IMR-90 (cell line): ENCODE results near the gene OPALIN. TPM values are rescaled to one million over a fixed set of nuclear protein-coding genes. Genes with fewer than 3 reads are reported as not detected.

Experiments
- ATAC-seq: fragments of 200-7000 bp; cut with Tn5 transposase; 2 replicates; pipeline ENCODE4 v1.9.1; 2020; ENCODE audit warnings: low read depth, mild to moderate bottlenecking, moderate library complexity
- BruUV-seq: library from RNA; stranded (reverse); fragments of 400-500 nt; replicated peaks from 2 replicates; lab custom pipeline; 2021; lab: Mats Ljungman, UMichigan
- CTCF ChIA-PET: fragments of 300-600 bp; formaldehyde crosslinking; extraction: SDS; loops from one replicate; lab custom pipeline; 2021; ENCODE audit warnings: antibody characterized with exemption; lab: Yijun Ruan, JAX
- POLR2A ChIA-PET: fragments of 300-600 bp; sonication (Branson Sonifier 250); formaldehyde crosslinking; loops from one replicate; lab custom pipeline; 2022; ENCODE audit warnings: antibody characterized with exemption; ENCODE audit not compliant: unreplicated experiment; lab: Charles Lee
- DNase-seq: peaks from one replicate; pipeline ENCODE4 v3.0.0; 2013
- H2AFZ ChIP-seq: replicated peaks from 2 replicates; pipeline ENCODE3; 2013; ENCODE audit warnings: low read length, mild to moderate bottlenecking; ENCODE audit not compliant: poor library complexity
- H2AK5ac ChIP-seq: 2 replicates; pipeline ENCODE4 v1.6.1; 2013; ENCODE audit warnings: low read depth, low read length, inconsistent platforms
- H2AK9ac ChIP-seq: replicated peaks from 2 replicates; pipeline ENCODE3; 2013; ENCODE audit warnings: mild to moderate bottlenecking, low read depth, low read length, moderate library complexity; ENCODE audit not compliant: poor library complexity
- H2BK120ac ChIP-seq: 2 replicates; pipeline ENCODE4 v1.6.1; 2013; ENCODE audit warnings: low read depth, low read length, inconsistent platforms
- H2BK15ac ChIP-seq: 3 replicates; pipeline ENCODE4 v1.6.1; 2013; ENCODE audit warnings: low read depth, low read length, inconsistent platforms
- H2BK20ac ChIP-seq: 2 replicates; pipeline ENCODE4 v1.6.1; 2013; ENCODE audit warnings: low read depth, mild to moderate bottlenecking, inconsistent platforms, low read length, moderate library complexity
- H2BK5ac ChIP-seq: 2 replicates; pipeline ENCODE4 v1.6.1; 2013; ENCODE audit warnings: mild to moderate bottlenecking, low read depth, low read length, inconsistent platforms; ENCODE audit not compliant: poor library complexity, severe bottlenecking
- H3K14ac ChIP-seq: replicated peaks from 2 replicates; pipeline ENCODE4 v1.6.1; 2013; ENCODE audit warnings: low read depth, low read length, inconsistent platforms
- H3K18ac ChIP-seq: 2 replicates; pipeline ENCODE4 v1.6.1; 2013; ENCODE audit warnings: low read depth, low read length, control low read depth
- H3K23ac ChIP-seq: 2 replicates; pipeline ENCODE4 v1.6.1; 2013; ENCODE audit warnings: low read depth, low read length, inconsistent platforms
- H3K27ac ChIP-seq: 2 replicates; pipeline ENCODE4 v1.5.1; 2013; ENCODE audit warnings: mild to moderate bottlenecking, control low read depth, low read length; ENCODE audit not compliant: insufficient read depth
- H3K27me3 ChIP-seq: 2 replicates; pipeline ENCODE4 v1.6.1; 2013; ENCODE audit warnings: low read length; ENCODE audit not compliant: control insufficient read depth, insufficient read depth
- H3K36me3 ChIP-seq: 2 replicates; pipeline ENCODE4 v1.6.1; 2013; ENCODE audit warnings: low read length, mixed read lengths; ENCODE audit not compliant: control insufficient read depth, insufficient read depth
- H3K4ac ChIP-seq: 2 replicates; pipeline ENCODE4 v1.6.1; 2013; ENCODE audit warnings: low read depth, low read length, inconsistent platforms
- H3K4me1 ChIP-seq: 2 replicates; pipeline ENCODE4 v1.6.1; 2013; ENCODE audit warnings: low read length, mixed read lengths; ENCODE audit not compliant: control insufficient read depth, insufficient read depth
- H3K4me2 ChIP-seq: 2 replicates; pipeline ENCODE4 v1.6.1; 2013; ENCODE audit warnings: low read depth, mild to moderate bottlenecking, control low read depth, low read length, moderate library complexity
- H3K4me3 ChIP-seq: 2 replicates; pipeline ENCODE4 v1.5.1; 2013; ENCODE audit warnings: low read depth, mild to moderate bottlenecking, control low read depth, low read length, moderate library complexity; ENCODE audit not compliant: insufficient read depth
- H3K56ac ChIP-seq: 2 replicates; pipeline ENCODE4 v1.6.1; 2013; ENCODE audit warnings: low read length, inconsistent platforms; ENCODE audit not compliant: insufficient read depth; ENCODE audit errors: extremely low read depth
- H3K79me1 ChIP-seq, 2 experiments: 2 replicates each; pipeline ENCODE4 v1.6.1; 2013; ENCODE audit warnings: low read length in 2 of 2, inconsistent platforms in 1 of 2, low read depth in 1 of 2
- H3K9ac ChIP-seq: 2 replicates; pipeline ENCODE4 v1.6.1; 2013; ENCODE audit warnings: low read depth, low read length, control low read depth
- H3K9me1 ChIP-seq: 2 replicates; pipeline ENCODE4 v1.6.1; 2013; ENCODE audit warnings: low read length, inconsistent platforms; ENCODE audit not compliant: insufficient read depth
- H3K9me3 ChIP-seq: 2 replicates; pipeline ENCODE4 v1.6.1; 2013; ENCODE audit warnings: low read length; ENCODE audit not compliant: control insufficient read depth, insufficient read depth
- H4K20me1 ChIP-seq: 2 replicates; pipeline ENCODE4 v1.6.1; 2013; ENCODE audit warnings: low read length, inconsistent platforms; ENCODE audit not compliant: insufficient read depth
- H4K5ac ChIP-seq: 2 replicates; pipeline ENCODE4 v1.6.1; 2013; ENCODE audit warnings: mild to moderate bottlenecking, low read depth, low read length, control low read depth
- H4K8ac ChIP-seq, 2 experiments: 2 replicates each; pipeline ENCODE4 v1.6.1; 2013; ENCODE audit warnings: low read depth in 2 of 2, low read length in 2 of 2, control low read depth in 1 of 2, inconsistent platforms in 1 of 2
- H4K91ac ChIP-seq: 2 replicates; pipeline ENCODE4 v1.6.1; 2013; ENCODE audit warnings: low read depth, low read length, inconsistent platforms; ENCODE audit not compliant: insufficient read depth
- BHLHE40 ChIP-seq: fragments of 150-350 bp; IDR thresholded peaks from 2 replicates; pipeline ENCODE4 v1.6.1; 2016; ENCODE audit warnings: mild to moderate bottlenecking, low read depth, low read length
- CEBPB ChIP-seq: IDR thresholded peaks from 2 replicates; pipeline ENCODE4 v1.6.1; 2012; ENCODE audit warnings: low read depth, low read length, improper control_type of control experiment
- CHD1 ChIP-seq: IDR thresholded peaks from 2 replicates; pipeline ENCODE4 v1.6.1; 2012; ENCODE audit warnings: low read depth, low read length, improper control_type of control experiment
- CTCF ChIP-seq: conservative IDR thresholded peaks from 2 replicates; pipeline ENCODE4 v1.5.1; 2012; ENCODE audit warnings: mild to moderate bottlenecking, low read depth, low read length, improper control_type of control experiment
- ELK1 ChIP-seq: fragments of 150-350 bp; IDR thresholded peaks from 2 replicates; pipeline ENCODE4 v1.6.1; 2016; ENCODE audit warnings: low read depth, mild to moderate bottlenecking, low read length, moderate library complexity, borderline replicate concordance
- FOS ChIP-seq: fragments of 150-350 bp; IDR thresholded peaks from 2 replicates; pipeline ENCODE4 v1.6.1; 2016; ENCODE audit warnings: low read depth, low read length
- MAFK ChIP-seq: IDR thresholded peaks from 2 replicates; pipeline ENCODE4 v1.6.1; 2012; ENCODE audit warnings: low read depth, low read length, improper control_type of control experiment
- MAZ ChIP-seq: IDR thresholded peaks from 2 replicates; pipeline ENCODE4 v1.6.1; 2012; ENCODE audit warnings: low read depth, mild to moderate bottlenecking, low read length, improper control_type of control experiment, moderate library complexity, borderline replicate concordance
- MXI1 ChIP-seq: IDR thresholded peaks from 2 replicates; pipeline ENCODE4 v1.6.1; 2012; ENCODE audit warnings: low read depth, mild to moderate bottlenecking, low read length, moderate library complexity, borderline replicate concordance
- NFE2L2 ChIP-seq: fragments of 150-350 bp; IDR thresholded peaks from 2 replicates; pipeline ENCODE4 v1.6.1; 2016; ENCODE audit warnings: low read depth, mild to moderate bottlenecking, low read length
- POLR2A ChIP-seq: IDR thresholded peaks from 2 replicates; pipeline ENCODE4 v1.6.1; 2012; ENCODE audit warnings: mild to moderate bottlenecking, low read depth, low read length
- RAD21 ChIP-seq: IDR thresholded peaks from 2 replicates; pipeline ENCODE4 v1.6.1; 2012; ENCODE audit warnings: low read length, improper control_type of control experiment
- RCOR1 ChIP-seq: IDR thresholded peaks from 2 replicates; pipeline ENCODE4 v1.6.1; 2012; ENCODE audit warnings: mild to moderate bottlenecking, low read length, improper control_type of control experiment; ENCODE audit not compliant: insufficient replicate concordance
- RFX5 ChIP-seq: IDR thresholded peaks from 2 replicates; pipeline ENCODE4 v1.8.0; 2012; ENCODE audit warnings: low read depth, mild to moderate bottlenecking, low read length, moderate library complexity
- SMC3 ChIP-seq: fragments of 150-350 bp; IDR thresholded peaks from 2 replicates; pipeline ENCODE4 v1.6.1; 2016; ENCODE audit warnings: low read depth, mild to moderate bottlenecking, antibody characterized with exemption, low read length, moderate library complexity
- USF2 ChIP-seq: fragments of 150-350 bp; IDR thresholded peaks from 2 replicates; pipeline ENCODE4 v1.6.1; 2017; ENCODE audit warnings: mild to moderate bottlenecking, antibody characterized with exemption, low read length, low read depth
- WGBS, 2 experiments: methylation state at CpG; one replicate each; pipeline versions ENCODE4 v1.1.5 to v1.1.7; 2013; ENCODE audit warnings: missing lambda C conversion rate in 2 of 2; ENCODE audit not compliant: insufficient read length in 1 of 2; ENCODE audit errors: extremely low coverage in 2 of 2; 5-methylcytosine and 5-hydroxymethylcytosine counted together
- dilution Hi-C: fragments of 300-500 bp; cut with HindIII; formaldehyde crosslinking; loops from one replicate; pipeline ENCODE4 v1.14.3; 2018; ENCODE audit warnings: low sequenced_read_pairs; ENCODE audit not compliant: unreplicated experiment
- in situ Hi-C: fragments of 300-500 bp; cut with MboI; formaldehyde crosslinking; loops from 3 replicates; pipeline ENCODE4 v1.14.3; 2019; ENCODE audit warnings: low sequenced_read_pairs, inconsistent platforms, mixed read lengths
- intact Hi-C: fragments of 100-400 bp; cut with micrococcal nuclease; formaldehyde crosslinking; loops from 2 replicates; pipeline ENCODE4 v1.10.0; 2022
- polyA plus RNA-seq, 3 experiments: library from polyadenylated mRNA; depleted of rRNA; stranded (reverse); fragments of >200 nt; gene quantifications; 2 replicates each; pipeline ENCODE4 v1.2.3, GENCODE V29; 2012; ENCODE audit warnings: low replicate concordance in 1 of 3
- total RNA-seq: library from RNA; depleted of rRNA; stranded (reverse); fragments of >200 nt; gene quantifications from 2 replicates; pipeline ENCODE4 v1.2.3, GENCODE V29; 2012

OPALIN gene
- total and polyA plus RNA-seq, 2 of the 4 experiments (the other 2 are of a cell fraction): not detected

GRCh38 chr10:96352582-96352981, 6.2 kb downstream of the OPALIN start:
- TF ChIP-seq MAZ (no peak), ELK1 (no peak), BHLHE40 (no peak), NFE2L2 (no peak), RAD21 (no peak), CTCF (no peak), POLR2A (no peak), MAFK (no peak), MXI1 (no peak), FOS (no peak), SMC3 (no peak), USF2 (no peak), RFX5 (no peak), CEBPB (no peak), CHD1 (no peak), RCOR1 (no peak)
- POLR2A ChIA-PET: no interaction called here
- no peak overlapping the region for H4K5ac ChIP-seq
- H3K27me3 ChIP-seq: peaks cover 3% of the 10 kb centered on the region; the same call in 1 of the 2 replicates
- in situ Hi-C loops: no loop called here
- H3K36me3 ChIP-seq: no peaks in the 10 kb centered on the region
- no peak overlapping the region for H3K4me2 ChIP-seq
- no peak overlapping the region for H3K4ac ChIP-seq
- H4K20me1 ChIP-seq: no peaks in the 10 kb centered on the region
- dilution Hi-C loops: no loop called here
- H3K9ac ChIP-seq: no peak overlapping the region
- no peaks in the 10 kb centered on the region for H3K9me1 ChIP-seq
- H2BK120ac ChIP-seq: no peak overlapping the region
- ATAC-seq (no peak), DNase-seq (no peak)
- no peak overlapping the region for H3K56ac ChIP-seq
- H2AK5ac ChIP-seq: no peak overlapping the region
- no peak overlapping the region for H3K23ac ChIP-seq
- no peak overlapping the region for H3K18ac ChIP-seq
- H3K9me3 ChIP-seq: no peaks in the 10 kb centered on the region
- no peak overlapping the region for H2BK15ac ChIP-seq
- no peak overlapping the region for H2BK5ac ChIP-seq
- no peaks in the 10 kb centered on the region for H3K4me1 ChIP-seq
- H3K27ac ChIP-seq: no peak overlapping the region
- H2AFZ ChIP-seq: no peak overlapping the region
- H4K91ac ChIP-seq: no peak overlapping the region
- no peak overlapping the region for H4K8ac ChIP-seq
- no peak overlapping the region for H2AK9ac ChIP-seq
- CTCF ChIA-PET: no interaction called here
- no peaks in the 10 kb centered on the region for H3K79me1 ChIP-seq
- no peak overlapping the region for H2BK20ac ChIP-seq
- no peak overlapping the region for H3K4me3 ChIP-seq
- intact Hi-C loops: no loop called here
- no peak overlapping the region for H3K14ac ChIP-seq
- WGBS, 2 experiments: 67% methylated on average over 3 of the region's 4 CpGs; no CpG with 5 or more reads in 1 of the 2 experiments
- BruUV-seq: no TSS peak
